Measurements from ENCODE around the gene CEP41. TPM values are rescaled to one million over a fixed set of nuclear protein-coding genes. Genes with fewer than 3 reads are reported as not detected.

The CEP41 gene
- total and polyA plus RNA-seq, 2 of the 13 experiments (the other 11 are each of a cell fraction or from before 2014, with no cell fraction given): 8.7 to 9.0 TPM

DNA sequence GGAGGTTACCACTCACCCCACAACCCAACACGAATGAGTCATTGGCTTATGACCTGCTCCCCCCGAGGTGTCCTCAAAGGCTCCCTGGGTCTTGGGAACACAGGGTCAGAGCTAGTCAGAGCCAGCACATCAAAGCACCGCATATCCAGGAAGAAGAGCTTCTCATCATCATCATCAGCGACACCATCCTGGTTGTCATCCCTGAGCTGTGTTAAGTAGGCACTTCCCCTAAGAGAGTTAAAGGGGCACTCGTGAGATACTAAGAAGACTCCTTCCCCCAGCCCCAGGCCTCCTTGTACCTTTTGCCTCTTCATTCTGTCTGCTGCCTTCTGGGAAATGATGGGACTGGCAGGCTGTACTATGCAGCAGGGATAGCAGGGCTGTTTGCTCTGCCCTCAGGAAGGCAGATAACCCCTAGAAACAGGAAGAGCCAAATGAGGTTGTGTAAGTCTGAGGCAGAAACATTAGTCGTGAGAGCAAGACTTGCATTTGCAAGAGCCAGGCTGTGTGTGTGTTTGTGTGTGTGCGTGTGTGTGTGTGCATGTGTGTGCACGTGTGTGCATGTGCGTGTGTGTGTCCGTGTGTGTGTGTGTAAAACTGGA, 71.6 kb downstream of the CEP41 start (continued):
- TF ChIP-seq, protein P1, sequence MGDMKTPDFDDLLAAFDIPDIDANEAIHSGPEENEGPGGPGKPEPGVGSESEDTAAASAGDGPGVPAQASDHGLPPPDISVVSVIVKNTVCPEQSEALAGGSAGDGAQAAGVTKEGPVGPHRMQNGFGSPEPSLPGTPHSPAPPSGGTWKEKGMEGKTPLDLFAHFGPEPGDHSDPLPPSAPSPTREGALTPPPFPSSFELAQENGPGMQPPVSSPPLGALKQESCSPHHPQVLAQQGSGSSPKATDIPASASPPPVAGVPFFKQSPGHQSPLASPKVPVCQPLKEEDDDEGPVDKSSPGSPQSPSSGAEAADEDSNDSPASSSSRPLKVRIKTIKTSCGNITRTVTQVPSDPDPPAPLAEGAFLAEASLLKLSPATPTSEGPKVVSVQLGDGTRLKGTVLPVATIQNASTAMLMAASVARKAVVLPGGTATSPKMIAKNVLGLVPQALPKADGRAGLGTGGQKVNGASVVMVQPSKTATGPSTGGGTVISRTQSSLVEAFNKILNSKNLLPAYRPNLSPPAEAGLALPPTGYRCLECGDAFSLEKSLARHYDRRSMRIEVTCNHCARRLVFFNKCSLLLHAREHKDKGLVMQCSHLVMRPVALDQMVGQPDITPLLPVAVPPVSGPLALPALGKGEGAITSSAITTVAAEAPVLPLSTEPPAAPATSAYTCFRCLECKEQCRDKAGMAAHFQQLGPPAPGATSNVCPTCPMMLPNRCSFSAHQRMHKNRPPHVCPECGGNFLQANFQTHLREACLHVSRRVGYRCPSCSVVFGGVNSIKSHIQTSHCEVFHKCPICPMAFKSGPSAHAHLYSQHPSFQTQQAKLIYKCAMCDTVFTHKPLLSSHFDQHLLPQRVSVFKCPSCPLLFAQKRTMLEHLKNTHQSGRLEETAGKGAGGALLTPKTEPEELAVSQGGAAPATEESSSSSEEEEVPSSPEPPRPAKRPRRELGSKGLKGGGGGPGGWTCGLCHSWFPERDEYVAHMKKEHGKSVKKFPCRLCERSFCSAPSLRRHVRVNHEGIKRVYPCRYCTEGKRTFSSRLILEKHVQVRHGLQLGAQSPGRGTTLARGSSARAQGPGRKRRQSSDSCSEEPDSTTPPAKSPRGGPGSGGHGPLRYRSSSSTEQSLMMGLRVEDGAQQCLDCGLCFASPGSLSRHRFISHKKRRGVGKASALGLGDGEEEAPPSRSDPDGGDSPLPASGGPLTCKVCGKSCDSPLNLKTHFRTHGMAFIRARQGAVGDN (CRISPR knock-in tag; IDR thresholded peaks at IDR 0.05): peak; percentile 52
- TF ChIP-seq CC2D1A (CRISPR knock-in tag; IDR thresholded peaks at IDR 0.05): no peak
- no peak for TF ChIP-seq NBN (conservative IDR thresholded peaks at IDR 0.05)
- no peak for TF ChIP-seq SMARCE1 (IDR thresholded peaks at IDR 0.05; ENCODE audit: borderline replicate concordance)
- no peak for TF ChIP-seq ZNF138 (CRISPR knock-in tag; IDR thresholded peaks at IDR 0.05; ENCODE audit: low read depth)
- no peak for TF ChIP-seq SRSF4 (IDR thresholded peaks at IDR 0.05; ENCODE audit: low read depth, low read length, poor library complexity, severe bottlenecking)
- TF ChIP-seq ZMYM4 (CRISPR knock-in tag; IDR thresholded peaks at IDR 0.05): no peak
- TF ChIP-seq TCF7 (IDR thresholded peaks at IDR 0.05; ENCODE audit: low read depth): peak; percentile 79
- TF ChIP-seq ZFP62 (CRISPR knock-in tag; IDR thresholded peaks at IDR 0.05): no peak
- peak; percentile 72 for TF ChIP-seq ETV5 (CRISPR knock-in tag; IDR thresholded peaks at IDR 0.05; ENCODE audit: borderline replicate concordance)
- TF ChIP-seq ZNF672 (CRISPR knock-in tag; IDR thresholded peaks at IDR 0.05): no peak
- TF ChIP-seq, protein P2, sequence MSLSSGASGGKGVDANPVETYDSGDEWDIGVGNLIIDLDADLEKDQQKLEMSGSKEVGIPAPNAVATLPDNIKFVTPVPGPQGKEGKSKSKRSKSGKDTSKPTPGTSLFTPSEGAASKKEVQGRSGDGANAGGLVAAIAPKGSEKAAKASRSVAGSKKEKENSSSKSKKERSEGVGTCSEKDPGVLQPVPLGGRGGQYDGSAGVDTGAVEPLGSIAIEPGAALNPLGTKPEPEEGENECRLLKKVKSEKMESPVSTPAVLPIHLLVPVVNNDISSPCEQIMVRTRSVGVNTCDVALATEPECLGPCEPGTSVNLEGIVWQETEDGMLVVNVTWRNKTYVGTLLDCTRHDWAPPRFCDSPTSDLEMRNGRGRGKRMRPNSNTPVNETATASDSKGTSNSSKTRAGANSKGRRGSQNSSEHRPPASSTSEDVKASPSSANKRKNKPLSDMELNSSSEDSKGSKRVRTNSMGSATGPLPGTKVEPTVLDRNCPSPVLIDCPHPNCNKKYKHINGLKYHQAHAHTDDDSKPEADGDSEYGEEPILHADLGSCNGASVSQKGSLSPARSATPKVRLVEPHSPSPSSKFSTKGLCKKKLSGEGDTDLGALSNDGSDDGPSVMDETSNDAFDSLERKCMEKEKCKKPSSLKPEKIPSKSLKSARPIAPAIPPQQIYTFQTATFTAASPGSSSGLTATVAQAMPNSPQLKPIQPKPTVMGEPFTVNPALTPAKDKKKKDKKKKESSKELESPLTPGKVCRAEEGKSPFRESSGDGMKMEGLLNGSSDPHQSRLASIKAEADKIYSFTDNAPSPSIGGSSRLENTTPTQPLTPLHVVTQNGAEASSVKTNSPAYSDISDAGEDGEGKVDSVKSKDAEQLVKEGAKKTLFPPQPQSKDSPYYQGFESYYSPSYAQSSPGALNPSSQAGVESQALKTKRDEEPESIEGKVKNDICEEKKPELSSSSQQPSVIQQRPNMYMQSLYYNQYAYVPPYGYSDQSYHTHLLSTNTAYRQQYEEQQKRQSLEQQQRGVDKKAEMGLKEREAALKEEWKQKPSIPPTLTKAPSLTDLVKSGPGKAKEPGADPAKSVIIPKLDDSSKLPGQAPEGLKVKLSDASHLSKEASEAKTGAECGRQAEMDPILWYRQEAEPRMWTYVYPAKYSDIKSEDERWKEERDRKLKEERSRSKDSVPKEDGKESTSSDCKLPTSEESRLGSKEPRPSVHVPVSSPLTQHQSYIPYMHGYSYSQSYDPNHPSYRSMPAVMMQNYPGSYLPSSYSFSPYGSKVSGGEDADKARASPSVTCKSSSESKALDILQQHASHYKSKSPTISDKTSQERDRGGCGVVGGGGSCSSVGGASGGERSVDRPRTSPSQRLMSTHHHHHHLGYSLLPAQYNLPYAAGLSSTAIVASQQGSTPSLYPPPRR (CRISPR knock-in tag; IDR thresholded peaks at IDR 0.05; ENCODE audit: borderline replicate concordance): no peak
- peak in 1 of 2 experiments; percentile 5; a peak in 1 of 4 replicates for TF ChIP-seq EP300 (IDR thresholded peaks at IDR 0.05; ENCODE audit: low read depth in 2 of 2, low read length in 2 of 2)
- no peak for TF ChIP-seq EP300 (CRISPR knock-in tag; IDR thresholded peaks at IDR 0.05; ENCODE audit: borderline replicate concordance)
- no peak for TF ChIP-seq FOXC1 (CRISPR knock-in tag; IDR thresholded peaks at IDR 0.05; ENCODE audit: borderline replicate concordance)
- TF ChIP-seq NR2F2 (IDR thresholded peaks at IDR 0.05; ENCODE audit: borderline replicate concordance, low read depth): no peak
- no peak for TF ChIP-seq PHB2 (IDR thresholded peaks at IDR 0.05; ENCODE audit: partially characterized antibody)
- TF ChIP-seq, protein P3, sequence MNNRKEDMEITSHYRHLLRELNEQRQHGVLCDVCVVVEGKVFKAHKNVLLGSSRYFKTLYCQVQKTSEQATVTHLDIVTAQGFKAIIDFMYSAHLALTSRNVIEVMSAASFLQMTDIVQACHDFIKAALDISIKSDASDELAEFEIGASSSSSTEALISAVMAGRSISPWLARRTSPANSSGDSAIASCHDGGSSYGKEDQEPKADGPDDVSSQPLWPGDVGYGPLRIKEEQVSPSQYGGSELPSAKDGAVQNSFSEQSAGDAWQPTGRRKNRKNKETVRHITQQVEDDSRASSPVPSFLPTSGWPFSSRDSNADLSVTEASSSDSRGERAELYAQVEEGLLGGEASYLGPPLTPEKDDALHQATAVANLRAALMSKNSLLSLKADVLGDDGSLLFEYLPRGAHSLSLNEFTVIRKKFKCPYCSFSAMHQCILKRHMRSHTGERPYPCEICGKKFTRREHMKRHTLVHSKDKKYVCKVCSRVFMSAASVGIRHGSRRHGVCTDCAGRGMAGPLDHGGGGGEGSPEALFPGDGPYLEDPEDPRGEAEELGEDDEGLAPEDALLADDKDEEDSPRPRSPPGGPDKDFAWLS (CRISPR knock-in tag; IDR thresholded peaks at IDR 0.05; ENCODE audit: borderline replicate concordance): no peak
- TF ChIP-seq HOXA3 (CRISPR knock-in tag; IDR thresholded peaks at IDR 0.05): no peak
- TF ChIP-seq HNRNPUL1 (IDR thresholded peaks at IDR 0.05; ENCODE audit: low read depth, low read length): no peak

Data from HepG2 (cell line).